Limb (tissue), 2 donors: ENCODE results near the gene FANCI.

Experiments
- DNase-seq, 2 donors: peaks; one replicate each; pipeline ENCODE4 v3.0.0-alpha.2; 2016; ENCODE audit errors: extremely low spot score in 2 of 2

FANCI gene

GRCh38 chr15:89305395-89305794 is 61.6 kb downstream of the FANCI start:
- no peak for DNase-seq

- no peak for DNase-seq
Observed at GRCh38 chr15:89307046-89307587, 63.3 kb downstream of the FANCI start.

- DNase-seq, result no peak
Observed at GRCh38 chr15:89307791-89308190, 64.0 kb downstream of the FANCI start.

- DNase-seq, result no peak
Observed at GRCh38 chr15:89308236-89308635, 64.5 kb downstream of the FANCI start.

- DNase-seq, result no peak
Observed at GRCh38 chr15:89309993-89310392, 66.2 kb downstream of the FANCI start.

- DNase-seq, result no peak
Observed at GRCh38 chr15:89315375-89315929, 71.7 kb downstream of the FANCI start.

GRCh38 chr15:89316504-89316903 is 72.7 kb downstream of the FANCI start:
- DNase-seq, result no peak

- no peak for DNase-seq
Observed at GRCh38 chr15:89317186-89317720, 73.5 kb downstream of the FANCI start.

- DNase-seq, result no peak
Observed at GRCh38 chr15:89319678-89320077, 75.9 kb downstream of the FANCI start.

- no peak for DNase-seq
Observed at GRCh38 chr15:89320200-89320599, 76.4 kb downstream of the FANCI start.

- no peak for DNase-seq
Observed at GRCh38 chr15:89321521-89322410, 78.0 kb downstream of the FANCI start.

- no peak for DNase-seq
Observed at GRCh38 chr15:89322822-89323221, 79.0 kb downstream of the FANCI start.

GRCh38 chr15:89323825-89324224 is 80.0 kb downstream of the FANCI start:
- no peak for DNase-seq

- DNase-seq, result no peak
Observed at GRCh38 chr15:89325039-89325803, 81.4 kb downstream of the FANCI start.

GRCh38 chr15:89326316-89326715 is 82.5 kb downstream of the FANCI start:
- no peak for DNase-seq

- no peak for DNase-seq
Observed at GRCh38 chr15:89327113-89327512, 83.3 kb downstream of the FANCI start.

GRCh38 chr15:89328398-89329254 is 84.8 kb downstream of the FANCI start:
- no peak for DNase-seq

- no peak for DNase-seq
Observed at GRCh38 chr15:89329329-89330084, 85.7 kb downstream of the FANCI start.

GRCh38 chr15:89330119-89330518 is 86.3 kb downstream of the FANCI start:
- DNase-seq, result no peak
